GM23338 (cell line): ENCODE results near the gene OVCA2.

Experiments
- CREB1 ChIP-seq: fragments of 250-450 bp; sonication (Bioruptor Pico); IDR thresholded peaks from 2 replicates; pipeline ENCODE4 v1.5.0; 2020; ENCODE audit warnings: low read depth, mild to moderate bottlenecking, moderate library complexity
- EZH2 ChIP-seq: fragments of 200-600 bp; sonication (generic); IDR thresholded peaks from one replicate; pipeline ENCODE4 v1.8.0; 2017; ENCODE audit warnings: antibody characterized with exemption, mild to moderate bottlenecking, low read depth; ENCODE audit not compliant: unreplicated experiment
- EZH2phosphoT487 ChIP-seq: fragments of 200-600 bp; sonication (generic); IDR thresholded peaks from one replicate; pipeline ENCODE4 v1.8.1; 2018; ENCODE audit warnings: antibody characterized with exemption; ENCODE audit not compliant: unreplicated experiment
- REST ChIP-seq: IDR thresholded peaks from one replicate; pipeline ENCODE4 v1.6.1; 2018; ENCODE audit warnings: antibody characterized with exemption; ENCODE audit not compliant: unreplicated experiment
- STAT1 ChIP-seq: IDR thresholded peaks from one replicate; pipeline ENCODE4 v1.6.1; 2016; ENCODE audit warnings: antibody characterized with exemption; ENCODE audit not compliant: unreplicated experiment
- TF ChIP-seq, protein P1 (sequence below), 2 experiments: fragments of 200-600 bp in 1 of 2; sonication (generic) in 1 of 2; conservative IDR thresholded peaks; 2 replicates each; pipeline versions ENCODE4 v1.5.1 to v1.6.1; 2016 to 2017; ENCODE audit warnings: antibody characterized with exemption in 2 of 2, low read depth in 2 of 2, mild to moderate bottlenecking in 2 of 2, moderate library complexity in 1 of 2

DNA sequence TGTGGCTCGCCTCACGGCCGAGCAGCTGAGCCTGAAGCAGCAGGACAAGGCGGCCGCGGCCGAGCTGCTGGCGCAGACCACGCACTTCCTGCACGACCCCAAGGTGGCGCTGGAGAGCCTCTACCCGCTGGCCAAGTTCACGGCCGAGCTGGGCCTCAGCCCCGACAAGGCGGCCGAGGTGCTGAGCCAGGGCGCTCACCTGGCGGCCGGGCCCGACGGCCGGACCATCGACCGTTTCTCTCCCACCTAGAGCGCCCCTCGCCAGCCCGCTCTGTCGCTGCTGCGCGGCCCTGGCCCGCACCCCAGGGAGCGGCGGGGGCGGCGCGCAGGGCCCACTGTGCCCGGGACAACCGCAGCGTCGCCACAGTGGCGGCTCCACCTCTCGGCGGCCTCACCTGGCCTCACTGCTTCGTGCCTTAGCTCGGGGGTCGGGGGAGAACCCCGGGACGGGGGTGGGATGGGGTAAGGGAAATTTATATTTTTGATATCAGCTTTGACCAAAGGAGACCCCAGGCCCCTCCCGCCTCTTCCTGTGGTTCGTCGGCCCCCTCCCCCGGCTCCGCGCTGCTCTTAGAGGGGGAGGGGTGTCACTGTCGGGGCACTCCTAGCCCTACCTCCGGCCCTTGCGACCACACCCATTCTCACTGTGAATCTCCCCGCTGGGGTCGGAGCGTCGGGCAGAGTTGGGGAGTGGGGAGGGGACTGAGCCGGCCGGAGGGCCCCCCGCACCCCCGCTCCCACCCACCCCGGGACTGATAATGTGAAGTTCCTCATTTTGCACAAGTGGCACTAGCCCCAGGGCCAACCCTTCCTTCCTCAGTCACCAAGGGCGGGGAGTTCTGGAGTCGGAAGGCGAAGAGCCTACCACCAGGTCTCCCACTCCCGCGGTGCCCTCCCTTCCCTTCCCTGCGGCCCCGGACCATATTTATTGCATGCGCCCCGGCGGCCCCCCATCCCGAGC, 17.0 kb downstream of the OVCA2 start:
- TF ChIP-seq, protein P1, sequence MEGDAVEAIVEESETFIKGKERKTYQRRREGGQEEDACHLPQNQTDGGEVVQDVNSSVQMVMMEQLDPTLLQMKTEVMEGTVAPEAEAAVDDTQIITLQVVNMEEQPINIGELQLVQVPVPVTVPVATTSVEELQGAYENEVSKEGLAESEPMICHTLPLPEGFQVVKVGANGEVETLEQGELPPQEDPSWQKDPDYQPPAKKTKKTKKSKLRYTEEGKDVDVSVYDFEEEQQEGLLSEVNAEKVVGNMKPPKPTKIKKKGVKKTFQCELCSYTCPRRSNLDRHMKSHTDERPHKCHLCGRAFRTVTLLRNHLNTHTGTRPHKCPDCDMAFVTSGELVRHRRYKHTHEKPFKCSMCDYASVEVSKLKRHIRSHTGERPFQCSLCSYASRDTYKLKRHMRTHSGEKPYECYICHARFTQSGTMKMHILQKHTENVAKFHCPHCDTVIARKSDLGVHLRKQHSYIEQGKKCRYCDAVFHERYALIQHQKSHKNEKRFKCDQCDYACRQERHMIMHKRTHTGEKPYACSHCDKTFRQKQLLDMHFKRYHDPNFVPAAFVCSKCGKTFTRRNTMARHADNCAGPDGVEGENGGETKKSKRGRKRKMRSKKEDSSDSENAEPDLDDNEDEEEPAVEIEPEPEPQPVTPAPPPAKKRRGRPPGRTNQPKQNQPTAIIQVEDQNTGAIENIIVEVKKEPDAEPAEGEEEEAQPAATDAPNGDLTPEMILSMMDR (conservative IDR thresholded peaks at IDR 0.05; ENCODE audit: low read depth in 2 of 2): peak; percentile 64 to 83
- TF ChIP-seq EZH2: no peak
- no peak for TF ChIP-seq STAT1
- no peak for TF ChIP-seq EZH2phosphoT487
- no peak for TF ChIP-seq REST
- peak; percentile 45; the same call in 1 of the 2 replicates for TF ChIP-seq CREB1 (CRISPR knock-in tag)
